GM12878 (cell line): Measurements from ENCODE around the gene PADI2. TPM values are rescaled to one million over a fixed set of nuclear protein-coding genes. Genes with fewer than 3 reads are reported as not detected.

Source experiments
- ATAC-seq: fragments of 200-7000 bp; cut with Tn5 transposase; 3 replicates; pipeline ENCODE4 v1.9.1; 2020; ENCODE audit warnings: mild to moderate bottlenecking, moderate library complexity
- BruUV-seq: library from RNA; stranded (reverse); fragments of 400-500 nt; replicated peaks from 2 replicates; lab custom pipeline; 2021; lab: Mats Ljungman, UMichigan
- CTCF ChIA-PET: fragments of 300-600 bp; sonication (Branson Sonifier 250); formaldehyde crosslinking; extraction: SDS; loops from one replicate; lab custom pipeline; 2021; ENCODE audit warnings: inconsistent platforms; lab: Yijun Ruan, JAX
- POLR2A ChIA-PET: fragments of 350-600 bp; formaldehyde crosslinking; extraction: SDS; loops from one replicate; lab custom pipeline; 2021; ENCODE audit warnings: inconsistent platforms; lab: Charles Lee
- RAD21 ChIA-PET: fragments of 300-600 bp; sonication (Branson Sonifier 250); formaldehyde crosslinking; loops from one replicate; lab custom pipeline; 2023; ENCODE audit warnings: antibody characterized with exemption; ENCODE audit not compliant: unreplicated experiment; lab: Charles Lee
- SMC1A ChIA-PET: fragments of 300-600 bp; sonication (Branson Sonifier 250); formaldehyde crosslinking; loops from one replicate; lab custom pipeline; 2023; ENCODE audit not compliant: unreplicated experiment, uncharacterized antibody; lab: Charles Lee
- DNase-seq: peaks from one replicate; pipeline ENCODE4 v3.0.0-alpha.2; 2011; ENCODE audit warnings: low read depth, low spot score
- FAIRE-seq: peaks from 3 replicates; lab custom pipeline; 2011; peaks lifted over from hg19 to GRCh38; lab: Jason Lieb, UNC
- H2AFZ ChIP-seq: 2 replicates; pipeline ENCODE4 v1.6.0; 2011; ENCODE audit warnings: low read depth, low read length, control low read depth; ENCODE audit not compliant: control insufficient read depth
- H3K27ac ChIP-seq: 2 replicates; pipeline ENCODE4 v1.5.1; 2011; ENCODE audit warnings: control low read depth; ENCODE audit not compliant: control insufficient read depth, insufficient read depth
- H3K27me3 ChIP-seq, 2 experiments: replicated peaks in 1 of 2; 2 replicates each; pipeline versions ENCODE4 v1.6.0 to v1.6.1; 2011; ENCODE audit warnings: low read length in 1 of 2; ENCODE audit not compliant: control insufficient read depth in 2 of 2, insufficient read depth in 2 of 2
- H3K36me3 ChIP-seq, 2 experiments: 2 replicates each; pipeline ENCODE4 v1.5.1; 2011; ENCODE audit warnings: low read length in 1 of 2; ENCODE audit not compliant: control insufficient read depth in 2 of 2, insufficient read depth in 2 of 2
- H3K4me1 ChIP-seq: 2 replicates; pipeline ENCODE4 v1.6.1; 2011; ENCODE audit warnings: mild to moderate bottlenecking, low read length, moderate library complexity, mixed read lengths; ENCODE audit not compliant: control insufficient read depth, insufficient read depth
- H3K4me2 ChIP-seq: 2 replicates; pipeline ENCODE4 v1.6.0; 2011; ENCODE audit warnings: control low read depth; ENCODE audit not compliant: control insufficient read depth, insufficient read depth
- H3K4me3 ChIP-seq: fragments of 200-600 bp; sonication (generic); 2 replicates; pipeline ENCODE4 v1.5.1; 2016
- H3K79me2 ChIP-seq: 2 replicates; pipeline ENCODE4 v1.6.0; 2011; ENCODE audit warnings: low read length; ENCODE audit not compliant: control insufficient read depth, insufficient read depth
- H3K9ac ChIP-seq: 2 replicates; pipeline ENCODE4 v1.8.0; 2011; ENCODE audit warnings: low read length, control low read depth, mixed read lengths; ENCODE audit not compliant: control insufficient read depth, insufficient read depth
- H3K9me3 ChIP-seq: replicated peaks from 3 replicates; pipeline ENCODE4 v1.5.1; 2011; ENCODE audit warnings: mild to moderate bottlenecking, low read length; ENCODE audit not compliant: control insufficient read depth, insufficient read depth
- H4K20me1 ChIP-seq: 2 replicates; pipeline ENCODE4 v1.6.0; 2011; ENCODE audit not compliant: control insufficient read depth, insufficient read depth
- ATF7 ChIP-seq: fragments of 450-650 bp; IDR thresholded peaks from 2 replicates; pipeline ENCODE4 v1.6.1; 2016; ENCODE audit warnings: low read depth, mild to moderate bottlenecking
- JUND ChIP-seq: IDR thresholded peaks from 2 replicates; pipeline ENCODE4 v1.6.1; 2012; ENCODE audit warnings: low read depth, mild to moderate bottlenecking, low read length, improper control_type of control experiment, moderate library complexity
- MEF2B ChIP-seq: fragments of 450-650 bp; IDR thresholded peaks from 2 replicates; pipeline ENCODE4 v1.6.1; 2018; ENCODE audit warnings: mild to moderate bottlenecking, moderate library complexity; ENCODE audit not compliant: partially characterized antibody, poor library complexity, severe bottlenecking
- NR2F1 ChIP-seq: fragments of 450-650 bp; conservative IDR thresholded peaks from 2 replicates; pipeline ENCODE4 v1.6.1; 2017; ENCODE audit warnings: mild to moderate bottlenecking
- PBX3 ChIP-seq: IDR thresholded peaks from 2 replicates; pipeline ENCODE4 v1.6.1; 2011; ENCODE audit warnings: mild to moderate bottlenecking, low read depth, low read length, moderate library complexity; ENCODE audit not compliant: insufficient replicate concordance
- PKNOX1 ChIP-seq: fragments of 450-650 bp; IDR thresholded peaks from 2 replicates; pipeline ENCODE4 v1.6.1; 2016; ENCODE audit warnings: mild to moderate bottlenecking
- TCF12 ChIP-seq: IDR thresholded peaks from 2 replicates; pipeline ENCODE4 v1.6.1; 2011; ENCODE audit warnings: low read depth, mild to moderate bottlenecking, low read length
- ZNF687 ChIP-seq: fragments of 450-650 bp; IDR thresholded peaks from 2 replicates; pipeline ENCODE4 v1.6.1; 2017; ENCODE audit warnings: mild to moderate bottlenecking, moderate library complexity
- WGBS: methylation state at CpG from one replicate; pipeline ENCODE4 v1.1.6; 2016; ENCODE audit warnings: low lambda C conversion rate; ENCODE audit not compliant: insufficient replicate concordance, insufficient coverage; ENCODE audit errors: missing lambda C conversion rate; 5-methylcytosine and 5-hydroxymethylcytosine counted together
- in situ Hi-C: fragments of 300-500 bp; cut with MboI; formaldehyde crosslinking; loops from 9 replicates; pipeline ENCODE4 v1.14.3; 2018; ENCODE audit warnings: mixed read lengths
- intact Hi-C: fragments of 100-400 bp; cut with micrococcal nuclease; formaldehyde crosslinking; loops from one replicate; pipeline ENCODE4 v1.14.2; 2022; ENCODE audit not compliant: unreplicated experiment
- polyA plus RNA-seq, 11 experiments: library from polyadenylated mRNA; depleted of rRNA in 4 of 11; unstranded in 6 of 11; stranded (reverse) in 5 of 11; fragments of >200 nt; fragmentation: Nextera tagmentation in 4 of 11; fragmentation: Illumina TruSeq in 1 of 11; extraction: Ambion mirVana in 4 of 11; extraction: Trizol in 1 of 11; gene quantifications; 1 replicate in 1 of 11; 2 replicates in 10 of 11; pipeline versions ENCODE4 v1.2.1 to v1.2.3, GENCODE V29; 2011 to 2016; ENCODE audit warnings: inconsistent platforms in 2 of 11, missing spikeins in 2 of 11, low read depth in 1 of 11
- total RNA-seq, 4 experiments: library from RNA; depleted of rRNA in 3 of 4; stranded (reverse); fragments of >200 nt in 3 of 4; fragmentation: Illumina TruSeq in 1 of 4; extraction: Trizol in 1 of 4; gene quantifications; 2 replicates each; pipeline versions ENCODE4 v1.2.1 to v1.2.3, GENCODE V29; 2013 to 2021
- TF ChIP-seq, protein P1 (sequence below): IDR thresholded peaks from 2 replicates; pipeline ENCODE4 v1.6.1; 2012; ENCODE audit warnings: improper control_type of control experiment, low read depth, low read length; ENCODE audit not compliant: insufficient replicate concordance

PADI2 gene
- total and polyA plus RNA-seq, 10 of the 15 experiments (the other 5 are each of a cell fraction or from before 2014, with no cell fraction given), result 0.05 to 3.0 (median 0.10) TPM; not detected in 1

DNA sequence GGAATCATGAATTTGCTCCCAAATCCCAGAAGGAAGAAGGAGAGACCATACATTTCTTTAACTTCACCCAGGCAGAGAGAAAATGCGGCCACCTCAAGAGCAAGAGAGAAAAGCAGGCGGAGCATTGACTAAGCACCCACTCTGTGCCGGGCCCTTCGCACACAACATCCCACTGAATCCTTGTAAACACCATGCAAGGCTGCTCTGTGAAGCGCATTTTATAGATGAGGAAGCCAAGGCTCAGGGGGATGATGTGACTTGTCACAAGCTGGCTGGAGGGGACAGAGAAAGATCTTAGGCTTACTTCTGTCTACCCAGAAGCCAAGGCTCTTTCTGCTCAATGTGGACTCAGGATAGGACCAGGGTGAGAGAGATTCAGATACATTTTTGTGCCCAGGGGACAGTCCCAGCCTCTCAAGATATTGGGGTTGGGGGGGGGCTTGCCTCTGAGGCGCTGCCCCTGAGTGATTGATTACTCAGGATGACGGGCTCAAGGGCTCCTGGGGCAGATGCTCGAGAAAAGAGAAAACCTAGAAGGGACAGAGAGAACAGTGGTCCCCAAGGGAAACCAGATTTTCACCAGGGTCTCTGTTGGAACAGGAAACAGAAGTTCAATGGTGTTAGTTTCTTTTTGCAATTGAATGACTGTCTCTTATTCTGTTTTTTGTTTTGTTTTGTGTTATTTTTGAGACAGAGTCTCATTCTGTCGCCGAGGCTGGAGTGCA lies 19.5 kb downstream of the PADI2 start:
- ChIA-PET RAD21 (interaction anchor here (1.7 kb wide), 1 partner anchor 21 kb away, joined by 4 read pairs; no protein-coding TSS in a partner anchor), POLR2A (interaction anchor here (1.0 kb wide), 1 partner anchor 19 kb away, joined by 3 read pairs; no protein-coding TSS in a partner anchor), SMC1A (interaction anchor here (1.5 to 1.7 kb wide), 2 partner anchors 19 to 26 kb away, joined by 3 to 6 read pairs; no protein-coding TSS in a partner anchor), CTCF (interaction anchor here (1.1 to 1.9 kb wide), 3 partner anchors 26 to 237 kb away, joined by 3 to 4 read pairs (median 4); no protein-coding TSS in a partner anchor)
- intact Hi-C loops, result no loop called here
- in situ Hi-C loops, result no loop called here
- ATAC-seq (peak; percentile 73), FAIRE-seq (no peak), DNase-seq (no peak)
- H2AFZ ChIP-seq, result no peak overlapping the region; the same call in 1 of the 2 replicates
- H3K4me3 ChIP-seq, result no peak overlapping the region
- no peaks in the 10 kb centered on the region; a peak in 1 of 4 replicates for H3K27me3 ChIP-seq
- BruUV-seq, result no TSS peak
- H3K36me3 ChIP-seq, result no peaks in the 10 kb centered on the region
- H3K79me2 ChIP-seq, result no peaks in the 10 kb centered on the region
- TF ChIP-seq, protein P1, sequence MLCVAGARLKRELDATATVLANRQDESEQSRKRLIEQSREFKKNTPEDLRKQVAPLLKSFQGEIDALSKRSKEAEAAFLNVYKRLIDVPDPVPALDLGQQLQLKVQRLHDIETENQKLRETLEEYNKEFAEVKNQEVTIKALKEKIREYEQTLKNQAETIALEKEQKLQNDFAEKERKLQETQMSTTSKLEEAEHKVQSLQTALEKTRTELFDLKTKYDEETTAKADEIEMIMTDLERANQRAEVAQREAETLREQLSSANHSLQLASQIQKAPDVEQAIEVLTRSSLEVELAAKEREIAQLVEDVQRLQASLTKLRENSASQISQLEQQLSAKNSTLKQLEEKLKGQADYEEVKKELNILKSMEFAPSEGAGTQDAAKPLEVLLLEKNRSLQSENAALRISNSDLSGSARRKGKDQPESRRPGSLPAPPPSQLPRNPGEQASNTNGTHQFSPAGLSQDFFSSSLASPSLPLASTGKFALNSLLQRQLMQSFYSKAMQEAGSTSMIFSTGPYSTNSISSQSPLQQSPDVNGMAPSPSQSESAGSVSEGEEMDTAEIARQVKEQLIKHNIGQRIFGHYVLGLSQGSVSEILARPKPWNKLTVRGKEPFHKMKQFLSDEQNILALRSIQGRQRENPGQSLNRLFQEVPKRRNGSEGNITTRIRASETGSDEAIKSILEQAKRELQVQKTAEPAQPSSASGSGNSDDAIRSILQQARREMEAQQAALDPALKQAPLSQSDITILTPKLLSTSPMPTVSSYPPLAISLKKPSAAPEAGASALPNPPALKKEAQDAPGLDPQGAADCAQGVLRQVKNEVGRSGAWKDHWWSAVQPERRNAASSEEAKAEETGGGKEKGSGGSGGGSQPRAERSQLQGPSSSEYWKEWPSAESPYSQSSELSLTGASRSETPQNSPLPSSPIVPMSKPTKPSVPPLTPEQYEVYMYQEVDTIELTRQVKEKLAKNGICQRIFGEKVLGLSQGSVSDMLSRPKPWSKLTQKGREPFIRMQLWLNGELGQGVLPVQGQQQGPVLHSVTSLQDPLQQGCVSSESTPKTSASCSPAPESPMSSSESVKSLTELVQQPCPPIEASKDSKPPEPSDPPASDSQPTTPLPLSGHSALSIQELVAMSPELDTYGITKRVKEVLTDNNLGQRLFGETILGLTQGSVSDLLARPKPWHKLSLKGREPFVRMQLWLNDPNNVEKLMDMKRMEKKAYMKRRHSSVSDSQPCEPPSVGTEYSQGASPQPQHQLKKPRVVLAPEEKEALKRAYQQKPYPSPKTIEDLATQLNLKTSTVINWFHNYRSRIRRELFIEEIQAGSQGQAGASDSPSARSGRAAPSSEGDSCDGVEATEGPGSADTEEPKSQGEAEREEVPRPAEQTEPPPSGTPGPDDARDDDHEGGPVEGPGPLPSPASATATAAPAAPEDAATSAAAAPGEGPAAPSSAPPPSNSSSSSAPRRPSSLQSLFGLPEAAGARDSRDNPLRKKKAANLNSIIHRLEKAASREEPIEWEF, result peak; percentile 40
- TF ChIP-seq MEF2B (peak; percentile 87), NR2F1 (peak; percentile 24; the same call in 1 of the 2 replicates), PKNOX1 (peak; percentile 85), JUND (no peak), TCF12 (no peak), ZNF687 (peak; percentile 36; the same call in 1 of the 2 replicates), ATF7 (0 out of 2 replicates have a peak, but pooled peaks have one; percentile 40), PBX3 (peak; percentile 75)
- no peak overlapping the region for H3K4me2 ChIP-seq
- WGBS, result 31% methylated on average over 10 of the region's 10 CpGs
- H4K20me1 ChIP-seq, result no peaks in the 10 kb centered on the region
- H3K9ac ChIP-seq, result no peak overlapping the region
- no peaks in the 10 kb centered on the region for H3K9me3 ChIP-seq
- no peaks in the 10 kb centered on the region for H3K4me1 ChIP-seq
- no peak overlapping the region for H3K27ac ChIP-seq
